GM19395 (cell line): ENCODE results near the gene OR10G4.
"Not testable (repeated sequence)": the region's sequence is repeated elsewhere in the genome, so short reads cannot be mapped to it uniquely, and the experiment has no call there.

ENCODE experiments used
- ATAC-seq: cut with Tn5 transposase; IDR thresholded peaks from one replicate; pipeline ENCODE4 v1.9.1; 2021; ENCODE audit warnings: mild to moderate bottlenecking, moderate library complexity; ENCODE audit not compliant: unreplicated experiment

Gene OR10G4

GRCh38 chr11:124012697-124013096 lies at the start of gene OR10G4:
Gene OR10G4, plus strand, starts transcription at chr11:124012997. Its CDS starts 2,578 bp downstream, at chr11:124015575.
- ATAC-seq = no peak

GRCh38 chr11:123973816-123974215 lies 39.0 kb upstream of the OR10G4 start:
- no peak for ATAC-seq

- no peak for ATAC-seq
These were observed 35.8 kb upstream of the OR10G4 start for GRCh38 chr11:123976770-123977560.

GRCh38 chr11:123977731-123978347 lies 35.0 kb upstream of the OR10G4 start, which contains the start of gene OR10S1:
Gene OR10S1, minus strand, starts transcription at chr11:123977781. Its CDS starts 117 bp downstream, at chr11:123977664.
- no peak for ATAC-seq

GRCh38 chr11:123979311-123979710 lies 33.5 kb upstream of the OR10G4 start:
- no peak for ATAC-seq

- no peak for ATAC-seq
These were observed 17.7 kb upstream of the OR10G4 start, which contains the start of gene OR10G6 for GRCh38 chr11:123995119-123995518. Gene OR10G6, minus strand, starts transcription at chr11:123995161. Its CDS starts 0 bp downstream, at chr11:123995161.

GRCh38 chr11:124015837-124016236 lies 3.0 kb downstream of the OR10G4 start:
- ATAC-seq = not testable (repeated sequence)

- ATAC-seq = no peak
These were observed 13.7 kb downstream of the OR10G4 start, which contains the start of gene OR10G8 for GRCh38 chr11:124026498-124026897. Gene OR10G8, plus strand, starts transcription at chr11:124026798. Its CDS starts 2,825 bp downstream, at chr11:124029623.

GRCh38 chr11:124036666-124037065 lies 23.9 kb downstream of the OR10G4 start:
- no peak for ATAC-seq

- ATAC-seq = no peak
These were observed 26.8 kb downstream of the OR10G4 start for GRCh38 chr11:124039557-124039956.

GRCh38 chr11:124041254-124041653 lies 28.5 kb downstream of the OR10G4 start, which contains the start of gene OR10G7:
Gene OR10G7, minus strand, starts transcription at chr11:124041325. Its CDS starts 2,324 bp downstream, at chr11:124039001.
- ATAC-seq = no peak

- ATAC-seq = no peak
These were observed 30.6 kb downstream of the OR10G4 start for GRCh38 chr11:124043420-124043819.

- no peak for ATAC-seq
These were observed 38.0 kb downstream of the OR10G4 start for GRCh38 chr11:124050748-124051147.

GRCh38 chr11:124052966-124053365 lies 40.2 kb downstream of the OR10G4 start:
- no peak for ATAC-seq
